Vagina (tissue), 2 donors: ENCODE results near the gene BASP1.

Source experiments
- POLR2A ChIP-seq, 2 donors: fragments of 450-650 bp; IDR thresholded peaks; one replicate each; pipeline ENCODE4 v1.6.1; 2017; ENCODE audit warnings: antibody characterized with exemption in 2 of 2, mild to moderate bottlenecking in 2 of 2, moderate library complexity in 2 of 2
- TF ChIP-seq, protein P1 (sequence below), 3 experiments: fragments of 450-650 bp in 2 of 3; fragments of 200-600 bp in 1 of 3; sonication (generic) in 1 of 3; IDR thresholded peaks; one replicate each; pipeline ENCODE4 v1.5.1; 2017 to 2019; ENCODE audit warnings: antibody characterized with exemption in 3 of 3, mild to moderate bottlenecking in 2 of 3, moderate library complexity in 2 of 3

DNA sequence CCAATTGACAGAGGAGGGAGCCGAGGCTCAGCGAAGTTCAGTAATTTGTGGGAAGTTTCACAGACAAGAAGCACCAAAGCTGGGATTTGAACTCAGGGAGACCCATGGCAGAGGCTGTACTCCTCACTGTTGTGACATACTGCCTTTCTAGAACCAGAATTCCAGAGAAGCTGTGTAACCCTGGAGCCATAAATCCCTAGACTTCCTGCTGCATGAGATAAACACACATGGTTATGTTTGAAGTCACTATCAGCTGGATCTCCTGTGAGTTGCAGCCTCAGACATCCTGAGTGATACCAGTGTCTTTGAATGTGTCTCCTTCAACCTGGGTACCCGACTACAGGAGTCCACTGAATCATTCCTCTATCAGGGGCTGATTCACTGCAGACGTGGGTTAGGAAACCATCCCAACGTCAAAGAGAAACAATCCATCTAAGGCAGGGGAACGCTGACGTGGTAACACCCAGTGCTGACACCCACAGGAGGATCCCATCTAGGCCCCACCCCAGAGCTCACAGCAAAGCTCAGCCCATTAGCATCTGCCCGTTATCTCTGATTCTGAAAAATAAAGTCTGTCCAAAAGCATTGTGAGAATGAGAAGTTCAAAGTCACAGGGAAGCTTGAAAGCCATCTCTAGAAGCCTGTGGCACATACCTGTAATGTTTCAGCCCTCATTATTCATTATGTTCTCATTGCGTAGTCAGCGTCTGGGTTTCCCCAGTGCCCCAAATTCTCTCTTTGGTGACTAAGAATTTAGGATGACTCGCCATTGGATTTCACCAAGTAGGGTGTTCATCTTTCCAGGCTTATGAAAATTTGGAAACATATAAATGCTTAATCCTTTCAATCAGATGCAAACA is 36.3 kb upstream of the BASP1 start:
- TF ChIP-seq, protein P1, sequence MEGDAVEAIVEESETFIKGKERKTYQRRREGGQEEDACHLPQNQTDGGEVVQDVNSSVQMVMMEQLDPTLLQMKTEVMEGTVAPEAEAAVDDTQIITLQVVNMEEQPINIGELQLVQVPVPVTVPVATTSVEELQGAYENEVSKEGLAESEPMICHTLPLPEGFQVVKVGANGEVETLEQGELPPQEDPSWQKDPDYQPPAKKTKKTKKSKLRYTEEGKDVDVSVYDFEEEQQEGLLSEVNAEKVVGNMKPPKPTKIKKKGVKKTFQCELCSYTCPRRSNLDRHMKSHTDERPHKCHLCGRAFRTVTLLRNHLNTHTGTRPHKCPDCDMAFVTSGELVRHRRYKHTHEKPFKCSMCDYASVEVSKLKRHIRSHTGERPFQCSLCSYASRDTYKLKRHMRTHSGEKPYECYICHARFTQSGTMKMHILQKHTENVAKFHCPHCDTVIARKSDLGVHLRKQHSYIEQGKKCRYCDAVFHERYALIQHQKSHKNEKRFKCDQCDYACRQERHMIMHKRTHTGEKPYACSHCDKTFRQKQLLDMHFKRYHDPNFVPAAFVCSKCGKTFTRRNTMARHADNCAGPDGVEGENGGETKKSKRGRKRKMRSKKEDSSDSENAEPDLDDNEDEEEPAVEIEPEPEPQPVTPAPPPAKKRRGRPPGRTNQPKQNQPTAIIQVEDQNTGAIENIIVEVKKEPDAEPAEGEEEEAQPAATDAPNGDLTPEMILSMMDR (IDR thresholded peaks at IDR 0.05), result no peak
- TF ChIP-seq POLR2A (IDR thresholded peaks at IDR 0.05), result no peak
